Activated CD4-positive, alpha-beta T cell treated with anti-CD3 and anti-CD28 coated beads for 36 hours (primary cell): ENCODE results near the gene LHCGR. TPM values are rescaled to one million over a fixed set of nuclear protein-coding genes. Genes with fewer than 3 reads are reported as not detected.
A peak's percentile ranks its signal among the peaks of the same experiment; 100 is the strongest.
"Not testable (repeated sequence)": the region's sequence is repeated elsewhere in the genome, so short reads cannot be mapped to it uniquely, and the experiment has no call there.

Experiments used
- ATAC-seq: fragments of 200-7000 bp; cut with Tn5 transposase; one replicate; pipeline ENCODE4 v1.10.0; 2021; ENCODE audit warnings: mild to moderate bottlenecking, moderate library complexity
- CTCF ChIA-PET: fragments of 350-600 bp; sonication (Branson Sonifier 250); formaldehyde crosslinking; loops from one replicate; lab custom pipeline; 2021; ENCODE audit warnings: antibody characterized with exemption; lab: Charles Lee
- POLR2A ChIA-PET: fragments of 350-600 bp; sonication (Branson Sonifier 250); formaldehyde crosslinking; loops from one replicate; lab custom pipeline; 2021; ENCODE audit warnings: antibody characterized with exemption, inconsistent platforms; lab: Charles Lee
- DNase-seq: peaks from one replicate; pipeline ENCODE4 v3.0.0-alpha.2; 2020
- H3K27ac Mint-ChIP-seq: one replicate; pipeline ENCODE4 v1.8.0; 2021; ENCODE audit warnings: mixed read lengths
- H3K27me3 Mint-ChIP-seq: one replicate; pipeline ENCODE4 v1.8.0; 2021; ENCODE audit warnings: mixed read lengths
- H3K36me3 Mint-ChIP-seq: one replicate; pipeline ENCODE4 v1.8.0; 2021; ENCODE audit warnings: low read depth, mixed read lengths
- H3K4me1 Mint-ChIP-seq: one replicate; pipeline ENCODE4 v1.8.0; 2021; ENCODE audit warnings: mixed read lengths
- H3K4me3 Mint-ChIP-seq: one replicate; pipeline ENCODE4 v1.8.0; 2021; ENCODE audit warnings: mild to moderate bottlenecking, moderate library complexity, mixed read lengths
- H3K9me3 Mint-ChIP-seq: one replicate; pipeline ENCODE4 v1.8.0; 2021; ENCODE audit warnings: low read depth, mixed read lengths
- intact Hi-C, 2 experiments: fragments of 100-400 bp; cut with DNase I in 1 of 2; cut with micrococcal nuclease in 1 of 2; formaldehyde crosslinking; loops; one replicate each; pipeline versions ENCODE4 v1.14.2 to v1.15.1; 2022 to 2024; cut with DNase I, micrococcal nuclease
- total RNA-seq, 2 experiments: library from RNA; stranded (reverse); gene quantifications; one replicate each; pipeline ENCODE4 v1.2.3, GENCODE V29; 2021

The LHCGR gene
- total RNA-seq, 2 experiments from 2014 or later: not detected

GRCh38 chr2:48719480-48720177 lies 35.9 kb downstream of the LHCGR start:
- Mint-ChIP-seq H3K4me1 (no peaks in the 10 kb centered on the region), H3K9me3 (no peaks in the 10 kb centered on the region), H3K27ac (no peak overlapping the region), H3K27me3 (peaks cover 5% of the 10 kb centered on the region), H3K4me3 (no peak overlapping the region), H3K36me3 (no peaks in the 10 kb centered on the region)
- DNase-seq (no peak), ATAC-seq (no peak)
- ChIA-PET POLR2A (no interaction called here), CTCF (no interaction called here)
- intact Hi-C loops: no loop called here

DNA sequence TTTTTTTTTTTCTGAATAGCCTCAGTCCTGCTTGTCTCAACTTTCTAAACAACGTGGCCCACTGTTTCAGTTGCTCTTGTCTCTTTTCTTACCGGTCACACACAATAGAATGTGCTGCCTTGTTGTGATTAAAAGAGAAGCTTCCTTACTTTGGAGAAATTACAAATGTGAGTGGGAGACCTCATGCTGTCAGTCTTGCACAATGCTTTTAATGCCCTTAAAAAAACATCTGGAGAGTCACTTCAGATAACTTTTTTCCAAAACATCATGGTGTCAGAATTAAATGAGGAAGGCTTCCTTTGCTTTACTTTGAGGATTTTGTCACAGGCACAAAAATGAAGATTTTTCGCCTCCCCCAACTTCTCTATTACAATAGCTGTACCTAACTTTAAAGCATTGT lies 37.7 kb downstream of the LHCGR start:
- Mint-ChIP-seq H3K4me1 (peaks cover 6% of the 10 kb centered on the region), H3K9me3 (no peaks in the 10 kb centered on the region), H3K27me3 (peaks cover 10% of the 10 kb centered on the region), H3K4me3 (no peak overlapping the region), H3K36me3 (no peaks in the 10 kb centered on the region), H3K27ac (no peak overlapping the region)
- intact Hi-C loops: no loop called here
- ATAC-seq: no peak
- CTCF ChIA-PET: interaction anchor here (0.7 kb wide), 1 partner anchor 182 kb away, joined by 5 read pairs; no protein-coding TSS in a partner anchor
- no peak for DNase-seq
- POLR2A ChIA-PET: interaction anchor here (0.8 kb wide), 1 partner anchor 11 kb away, joined by 4 read pairs; no protein-coding TSS in a partner anchor

- intact Hi-C loops: no loop called here
- DNase-seq (no peak), ATAC-seq (no peak)
- POLR2A ChIA-PET: no interaction called here
- Mint-ChIP-seq H3K36me3 (no peaks in the 10 kb centered on the region), H3K4me1 (peaks cover 6% of the 10 kb centered on the region), H3K4me3 (no peak overlapping the region), H3K9me3 (no peaks in the 10 kb centered on the region), H3K27me3 (peaks cover 11% of the 10 kb centered on the region), H3K27ac (no peak overlapping the region)
- CTCF ChIA-PET: interaction anchor here (1.1 kb wide), 1 partner anchor 9 kb away, joined by 3 read pairs; no protein-coding TSS in a partner anchor
These were observed 39.6 kb downstream of the LHCGR start for GRCh38 chr2:48715956-48716355.

DNA sequence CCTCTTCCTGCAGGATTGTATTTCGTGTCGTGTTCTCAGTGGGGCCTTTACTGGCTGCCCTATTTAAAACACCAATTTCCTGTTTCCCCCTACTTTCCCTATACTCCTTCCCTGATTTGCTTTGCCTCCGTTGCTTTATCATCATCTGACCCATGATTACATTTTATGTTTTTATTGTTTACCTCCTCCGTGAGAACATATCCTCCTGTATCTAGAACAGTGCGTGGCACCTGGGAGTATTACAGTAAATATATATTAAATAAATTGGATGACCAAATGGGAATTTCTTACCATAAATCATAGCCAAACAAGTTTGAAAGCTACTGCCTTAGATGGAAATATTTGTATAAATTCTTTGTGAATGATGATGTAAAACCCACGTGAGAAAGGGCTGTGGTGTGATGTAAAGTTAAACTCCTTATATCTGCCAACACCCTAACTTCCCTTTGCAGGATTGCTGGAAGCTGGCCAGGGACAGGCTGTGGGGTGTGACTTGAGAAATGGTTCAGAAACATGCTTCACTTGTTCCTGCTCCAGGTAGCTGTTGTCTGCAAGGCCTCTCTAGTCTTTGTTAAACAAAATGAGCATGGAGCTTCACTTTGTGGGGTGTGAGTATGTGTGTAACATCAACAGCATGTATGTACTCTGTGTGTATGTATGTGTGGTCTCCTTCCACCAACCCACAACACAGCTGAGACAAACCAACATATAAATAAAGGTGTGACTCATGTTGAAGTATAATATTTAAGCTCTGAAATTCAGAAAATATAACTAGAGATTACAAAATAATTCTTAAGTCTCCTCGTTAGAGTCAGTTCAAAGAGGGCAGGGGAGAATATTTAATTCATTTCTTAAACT lies 40.3 kb downstream of the LHCGR start:
- ATAC-seq (no peak), DNase-seq (no peak)
- H3K27me3 Mint-ChIP-seq: peaks cover 10% of the 10 kb centered on the region
- H3K4me1 Mint-ChIP-seq: peaks cover 6% of the 10 kb centered on the region
- H3K36me3 Mint-ChIP-seq: no peaks in the 10 kb centered on the region
- H3K4me3 Mint-ChIP-seq: no peak overlapping the region
- intact Hi-C loops: no loop called here
- H3K27ac Mint-ChIP-seq: no peak overlapping the region
- H3K9me3 Mint-ChIP-seq: no peaks in the 10 kb centered on the region
- CTCF ChIA-PET: interaction anchor here (1.1 kb wide), 1 partner anchor 9 kb away, joined by 3 read pairs; no protein-coding TSS in a partner anchor
- POLR2A ChIA-PET: no interaction called here

DNA sequence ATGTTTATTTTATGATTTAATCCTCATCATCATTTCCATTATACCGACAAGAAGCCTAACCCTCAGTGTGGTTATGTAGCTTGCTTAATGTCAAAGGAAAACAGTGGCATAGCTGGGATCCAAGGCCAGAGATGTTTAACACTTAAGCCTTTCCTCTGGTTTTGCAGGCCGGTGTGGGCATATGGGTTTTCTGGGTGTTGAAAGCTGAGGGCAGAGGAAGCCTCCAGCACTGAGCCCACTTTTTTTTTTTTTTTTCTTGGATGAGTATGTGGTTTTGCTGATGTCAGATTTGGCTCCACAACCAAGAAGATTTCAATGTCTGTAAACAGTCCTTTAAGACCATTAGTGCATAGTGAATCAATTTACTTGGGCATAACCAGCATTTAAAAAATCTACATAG lies 41.3 kb downstream of the LHCGR start:
- Mint-ChIP-seq H3K4me1 (peaks cover 6% of the 10 kb centered on the region), H3K4me3 (no peak overlapping the region), H3K27me3 (peaks cover 8% of the 10 kb centered on the region), H3K36me3 (no peaks in the 10 kb centered on the region), H3K9me3 (no peaks in the 10 kb centered on the region), H3K27ac (no peak overlapping the region)
- no peak for DNase-seq
- ChIA-PET POLR2A (no interaction called here), CTCF (interaction anchor here (0.6 kb wide), 1 partner anchor 1242 kb away, joined by 5 read pairs; no protein-coding TSS in a partner anchor)
- intact Hi-C loops: no loop called here
- no peak for ATAC-seq

GRCh38 chr2:48713647-48714046 lies 41.9 kb downstream of the LHCGR start:
- DNase-seq: no peak
- Mint-ChIP-seq H3K36me3 (no peaks in the 10 kb centered on the region), H3K4me3 (no peak overlapping the region), H3K27me3 (peaks cover 8% of the 10 kb centered on the region), H3K9me3 (no peaks in the 10 kb centered on the region), H3K4me1 (peaks cover 6% of the 10 kb centered on the region), H3K27ac (no peak overlapping the region)
- no peak for ATAC-seq
- intact Hi-C loops: no loop called here
- CTCF ChIA-PET: no interaction called here
- POLR2A ChIA-PET: interaction anchor here (0.5 kb wide), 1 partner anchor 215 kb away, joined by 4 read pairs; no protein-coding TSS in a partner anchor

- CTCF ChIA-PET: no interaction called here
- Mint-ChIP-seq H3K27ac (no peak overlapping the region), H3K4me3 (no peak overlapping the region), H3K27me3 (peaks cover 8% of the 10 kb centered on the region), H3K4me1 (peaks cover 6% of the 10 kb centered on the region), H3K36me3 (no peaks in the 10 kb centered on the region), H3K9me3 (no peaks in the 10 kb centered on the region)
- POLR2A ChIA-PET: no interaction called here
- intact Hi-C loops: no loop called here
- DNase-seq (no peak), ATAC-seq (no peak)
These were observed 43.4 kb downstream of the LHCGR start for GRCh38 chr2:48712151-48712550.

GRCh38 chr2:48711343-48711742 lies 44.2 kb downstream of the LHCGR start:
- H3K9me3 Mint-ChIP-seq: no peaks in the 10 kb centered on the region
- H3K27ac Mint-ChIP-seq: no peak overlapping the region
- H3K36me3 Mint-ChIP-seq: no peaks in the 10 kb centered on the region
- peaks cover 8% of the 10 kb centered on the region for H3K27me3 Mint-ChIP-seq
- ATAC-seq: no peak
- intact Hi-C loops: no loop called here
- peaks cover 6% of the 10 kb centered on the region for H3K4me1 Mint-ChIP-seq
- CTCF ChIA-PET: no interaction called here
- DNase-seq: no peak
- POLR2A ChIA-PET: no interaction called here
- H3K4me3 Mint-ChIP-seq: no peak overlapping the region

DNA sequence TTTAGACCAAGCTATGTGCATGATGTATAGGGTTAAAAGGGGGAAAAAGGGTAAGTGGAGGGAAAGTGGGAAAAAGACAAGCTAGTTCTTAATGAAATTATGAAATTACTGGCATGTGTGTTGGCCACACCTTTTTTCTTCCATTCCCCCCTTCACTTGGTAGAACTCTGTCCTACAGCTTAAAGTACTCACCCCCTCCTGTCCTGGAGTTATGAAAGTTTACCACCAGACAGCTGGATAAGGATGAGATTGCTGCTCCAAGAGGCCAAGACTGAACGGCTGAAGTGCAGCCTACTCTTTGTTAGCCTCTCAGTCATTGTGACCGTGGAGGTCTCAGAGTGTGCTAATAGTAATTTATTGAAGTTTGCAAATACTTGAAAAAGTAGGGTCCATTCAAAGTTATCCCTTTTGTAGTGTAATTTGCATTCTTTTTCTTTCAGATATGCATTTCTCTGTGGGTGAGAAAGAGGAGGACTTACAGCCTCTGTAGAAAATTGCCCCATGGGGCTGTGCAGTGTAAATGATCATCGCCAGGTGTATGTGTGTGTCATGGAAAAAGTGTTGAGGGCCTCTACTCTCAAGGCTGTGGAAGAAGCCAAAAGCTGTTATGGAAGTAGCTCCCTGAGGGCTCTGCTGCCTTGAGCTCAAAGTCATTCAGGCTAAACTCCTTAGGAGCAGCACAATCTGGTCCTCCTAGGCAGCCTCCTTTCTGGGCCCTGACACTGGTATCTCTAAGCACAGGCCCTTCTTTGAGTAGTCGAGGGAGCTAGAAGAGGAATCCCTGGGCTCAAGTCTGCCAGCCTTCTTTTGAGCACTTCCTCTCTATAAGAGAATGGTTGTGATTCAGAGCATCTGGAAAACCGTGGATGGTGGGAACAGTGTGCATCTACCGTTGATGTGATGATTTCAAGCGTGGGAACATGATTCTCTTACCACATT lies 46.2 kb downstream of the LHCGR start:
- CTCF ChIA-PET: no interaction called here
- Mint-ChIP-seq H3K36me3 (no peaks in the 10 kb centered on the region), H3K27me3 (peaks cover 8% of the 10 kb centered on the region), H3K9me3 (no peaks in the 10 kb centered on the region), H3K4me1 (peaks cover 6% of the 10 kb centered on the region), H3K4me3 (no peak overlapping the region), H3K27ac (no peak overlapping the region)
- DNase-seq: no peak
- POLR2A ChIA-PET: no interaction called here
- intact Hi-C loops: no loop called here
- no peak for ATAC-seq

- DNase-seq: peak; percentile 28
- Mint-ChIP-seq H3K4me1 (no peaks in the 10 kb centered on the region), H3K27me3 (peaks cover 3% of the 10 kb centered on the region), H3K4me3 (no peak overlapping the region), H3K9me3 (no peaks in the 10 kb centered on the region), H3K36me3 (no peaks in the 10 kb centered on the region), H3K27ac (no peak overlapping the region)
- POLR2A ChIA-PET: interaction anchor here (0.6 kb wide), 1 partner anchor 11 kb away, joined by 4 read pairs; no protein-coding TSS in a partner anchor
- CTCF ChIA-PET: interaction anchor here (1.2 kb wide), 1 partner anchor 52 kb away, joined by 3 read pairs; no protein-coding TSS in a partner anchor
- intact Hi-C loops: no loop called here
- peak; percentile 30 for ATAC-seq
These were observed 48.1 kb downstream of the LHCGR start for GRCh38 chr2:48707466-48707865.

GRCh38 chr2:48703621-48704020 lies 51.9 kb downstream of the LHCGR start:
- DNase-seq, H3K4me3 Mint-ChIP-seq, H3K36me3 Mint-ChIP-seq, CTCF ChIA-PET, intact Hi-C loops, ATAC-seq, H3K9me3 Mint-ChIP-seq, POLR2A ChIA-PET, H3K27ac Mint-ChIP-seq, H3K27me3 Mint-ChIP-seq, H3K4me1 Mint-ChIP-seq: not testable (repeated sequence)
